GM12865 (cell line): ENCODE results near the gene DRC3.

Source experiments
- DNase-seq: peaks from one replicate; pipeline ENCODE4 v3.0.0; 2010; ENCODE audit warnings: low read depth
- H3K4me3 ChIP-seq: 2 replicates; pipeline ENCODE4 v1.5.1; 2011; ENCODE audit warnings: mild to moderate bottlenecking, low read depth, low read length, control low read depth
- CTCF ChIP-seq: IDR thresholded peaks from 2 replicates; pipeline ENCODE4 v1.5.1; 2011; ENCODE audit warnings: low read length, control low read depth, low read depth, inconsistent platforms; ENCODE audit not compliant: insufficient read depth; ENCODE audit errors: missing control alignments

Gene DRC3

GRCh38 chr17:17957584-17957916, 15.1 kb upstream of the DRC3 start:
- no peak for DNase-seq
- TF ChIP-seq CTCF = no peak
- no peak overlapping the region for H3K4me3 ChIP-seq

- TF ChIP-seq CTCF = no peak
- H3K4me3 ChIP-seq = peak overlapping the region; percentile 13
Observed at GRCh38 chr17:17958982-17959381, 13.7 kb upstream of the DRC3 start.

GRCh38 chr17:17959520-17960361, 12.9 kb upstream of the DRC3 start:
- peak overlapping the region; percentile 48 for H3K4me3 ChIP-seq
- DNase-seq = peak; percentile 72
- no peak for TF ChIP-seq CTCF

More at GRCh38 chr17:17958982-17959381, 13.7 kb upstream of the DRC3 start:
- peak; percentile 18 for DNase-seq

- TF ChIP-seq CTCF = no peak
- DNase-seq = no peak
- no peak overlapping the region; the same call in 1 of the 2 replicates for H3K4me3 ChIP-seq
Observed at GRCh38 chr17:17960500-17961030, 12.1 kb upstream of the DRC3 start.

- TF ChIP-seq CTCF = no peak
- no peak overlapping the region for H3K4me3 ChIP-seq
- no peak for DNase-seq
Observed at GRCh38 chr17:17963066-17963465, 9.6 kb upstream of the DRC3 start.

GRCh38 chr17:17963694-17964436, 8.8 kb upstream of the DRC3 start:
- no peak for TF ChIP-seq CTCF
- no peak for DNase-seq

More at GRCh38 chr17:17963694-17964436, 8.8 kb upstream of the DRC3 start:
- no peak overlapping the region for H3K4me3 ChIP-seq
